ENCODE data around the gene FLVCR2.

FLVCR2 gene

DNA sequence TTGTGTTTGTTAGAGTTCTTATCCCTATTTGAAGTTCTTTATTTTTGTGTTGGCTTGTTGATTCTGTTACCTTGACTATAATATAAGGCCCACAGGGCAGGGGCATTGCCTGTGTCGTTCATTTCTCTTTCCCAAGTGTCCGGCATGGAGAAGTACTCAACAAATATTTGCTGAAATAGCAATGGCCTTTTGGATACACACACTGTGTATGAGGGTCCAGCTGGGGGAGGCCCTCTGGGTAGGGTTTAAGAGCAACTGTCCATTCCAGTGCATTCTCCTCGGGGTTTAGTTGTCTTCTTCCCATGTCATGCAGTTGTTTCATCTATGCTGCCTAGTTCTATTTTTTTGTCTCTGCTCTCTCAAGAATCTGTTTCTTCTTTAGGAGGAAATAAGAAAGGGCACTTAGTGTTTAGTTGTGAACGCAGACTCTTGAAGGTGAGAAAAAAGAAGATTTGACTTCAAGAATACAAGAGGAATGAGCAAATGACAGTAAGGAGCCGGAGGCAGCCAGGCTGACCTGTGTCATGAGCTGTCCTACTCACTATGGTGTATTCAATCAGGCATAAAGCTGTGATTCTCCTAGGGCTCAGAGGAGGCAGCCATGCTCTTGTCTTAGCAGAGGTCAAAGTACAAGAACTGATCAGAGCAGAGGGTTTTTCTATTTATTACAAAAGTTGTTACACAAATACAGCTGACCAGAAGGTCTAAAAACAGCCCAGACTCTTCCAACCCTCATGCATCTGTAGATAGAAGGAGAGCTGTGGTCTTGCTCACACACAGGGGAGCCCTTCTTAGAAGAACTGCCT, 72.0 kb downstream of the FLVCR2 start:
- DNase-seq (ENCODE audit: insufficient read length, low spot score) (no peak), FAIRE-seq (no peak)
- no peak for TF ChIP-seq CTCF (IDR thresholded peaks at IDR 0.05; ENCODE audit: insufficient read depth, missing control alignments)

GRCh38 chr14:75653563-75653962, 75.1 kb downstream of the FLVCR2 start:
- TF ChIP-seq CTCF (IDR thresholded peaks at IDR 0.05; ENCODE audit: insufficient read depth, missing control alignments) = no peak
- FAIRE-seq = no peak
- DNase-seq (ENCODE audit: insufficient read length, low spot score) = no peak

- TF ChIP-seq CTCF (IDR thresholded peaks at IDR 0.05; ENCODE audit: insufficient read depth, missing control alignments) = peak; percentile 91
- DNase-seq (ENCODE audit: insufficient read length, low spot score) (peak; percentile 68), FAIRE-seq (peak; percentile 56)
Observed at GRCh38 chr14:75654127-75654732, 75.8 kb downstream of the FLVCR2 start.

- FAIRE-seq (no peak), DNase-seq (ENCODE audit: insufficient read length, low spot score) (no peak)
- no peak for TF ChIP-seq CTCF (IDR thresholded peaks at IDR 0.05; ENCODE audit: insufficient read depth, missing control alignments)
Observed at GRCh38 chr14:75655235-75655634, 76.8 kb downstream of the FLVCR2 start.

DNA sequence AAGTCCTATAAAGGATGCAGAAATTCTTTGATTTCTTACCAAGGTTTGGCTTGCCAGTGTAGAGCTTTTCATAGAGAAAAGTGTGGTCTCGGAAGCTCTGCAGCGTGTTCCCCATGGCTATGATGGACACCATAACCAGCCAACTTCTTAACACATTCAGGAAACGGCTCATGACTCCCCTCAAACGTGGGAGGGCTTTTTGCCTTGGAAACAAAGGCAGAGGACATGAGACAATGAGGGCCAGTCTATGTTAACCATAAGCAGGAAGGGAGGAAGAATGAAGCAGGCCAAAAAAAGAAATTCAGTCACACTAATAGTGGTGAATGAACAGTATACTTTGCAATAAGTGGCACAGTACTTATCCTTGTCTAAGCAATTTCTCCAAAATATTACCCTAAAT, 78.9 kb downstream of the FLVCR2 start:
- TF ChIP-seq CTCF (IDR thresholded peaks at IDR 0.05; ENCODE audit: insufficient read depth, missing control alignments) = no peak
- DNase-seq (ENCODE audit: insufficient read length, low spot score) (no peak), FAIRE-seq (no peak)

DNA sequence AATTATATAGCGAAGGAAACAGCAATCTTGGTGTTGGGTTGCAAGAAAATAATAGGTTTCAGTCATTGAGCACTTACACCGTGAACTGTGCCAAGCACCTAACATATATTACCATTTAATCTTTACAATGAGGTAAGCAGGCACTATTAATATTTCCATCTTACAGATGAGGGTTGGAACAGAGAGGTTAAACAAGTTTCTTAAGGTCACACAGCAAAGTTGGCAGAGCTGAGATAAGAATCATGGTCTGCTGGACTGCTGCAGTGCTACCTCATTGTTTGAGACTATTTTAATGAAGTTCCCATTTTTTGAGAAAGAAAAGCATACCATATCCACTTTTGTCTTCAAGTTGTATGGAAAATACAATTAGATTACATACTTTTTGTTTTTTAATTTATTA, 80.5 kb downstream of the FLVCR2 start:
- FAIRE-seq (no peak), DNase-seq (ENCODE audit: insufficient read length, low spot score) (no peak)
- no peak for TF ChIP-seq CTCF (IDR thresholded peaks at IDR 0.05; ENCODE audit: insufficient read depth, missing control alignments)

- FAIRE-seq = no peak
- DNase-seq (ENCODE audit: insufficient read length, low spot score) = no peak
- TF ChIP-seq CTCF (IDR thresholded peaks at IDR 0.05; ENCODE audit: insufficient read depth, missing control alignments) = no peak
Observed at GRCh38 chr14:75660238-75660629, 81.8 kb downstream of the FLVCR2 start.
